Measurements from ENCODE around the gene MEA1.

The MEA1 gene

GRCh38 chr6:43037706-43038105 is 24.0 kb upstream of the MEA1 start:
- no peak for FAIRE-seq

GRCh38 chr6:43037197-43037596 is 23.5 kb upstream of the MEA1 start:
- FAIRE-seq = no peak

- no peak for FAIRE-seq
These were observed 23.0 kb upstream of the MEA1 start for GRCh38 chr6:43036712-43037111.

- FAIRE-seq = no peak
These were observed 21.9 kb upstream of the MEA1 start for GRCh38 chr6:43035495-43036194.

GRCh38 chr6:43034190-43034525 is 20.4 kb upstream of the MEA1 start:
- FAIRE-seq = no peak

- no peak for FAIRE-seq
These were observed 19.9 kb upstream of the MEA1 start for GRCh38 chr6:43033496-43034189.

GRCh38 chr6:43032326-43032725 is 18.6 kb upstream of the MEA1 start:
- FAIRE-seq = no peak

GRCh38 chr6:43029120-43029519 is 15.4 kb upstream of the MEA1 start:
- no peak for FAIRE-seq

- FAIRE-seq = no peak
These were observed 12.6 kb upstream of the MEA1 start for GRCh38 chr6:43026365-43026764.

GRCh38 chr6:43024436-43024835 is 10.7 kb upstream of the MEA1 start:
- no peak for FAIRE-seq

- no peak for FAIRE-seq
These were observed 7.7 kb upstream of the MEA1 start, which contains the start of gene RRP36 for GRCh38 chr6:43021270-43022047. RRP36 (plus strand) TSS chr6:43021623; CDS start chr6:43021655, 32 bp downstream.

- FAIRE-seq = no peak
These were observed 7.1 kb upstream of the MEA1 start for GRCh38 chr6:43020847-43021246.

- no peak for FAIRE-seq
These were observed 6.4 kb upstream of the MEA1 start for GRCh38 chr6:43020052-43020705.

GRCh38 chr6:43019152-43019551 is 5.4 kb upstream of the MEA1 start:
- no peak for FAIRE-seq

GRCh38 chr6:43016943-43017334 is 3.2 kb upstream of the MEA1 start:
- FAIRE-seq = no peak

- FAIRE-seq = no peak
These were observed 2.6 kb upstream of the MEA1 start for GRCh38 chr6:43016176-43016942.

- FAIRE-seq = no peak
These were observed 726 bp upstream of the MEA1 start for GRCh38 chr6:43014434-43014909.

- no peak for FAIRE-seq
These were observed 476 bp downstream of the MEA1 start for GRCh38 chr6:43013097-43013842.

- FAIRE-seq = no peak
These were observed 1.4 kb downstream of the MEA1 start for GRCh38 chr6:43012364-43012763.

- FAIRE-seq = no peak
These were observed 2.5 kb downstream of the MEA1 start for GRCh38 chr6:43011207-43011606.

GRCh38 chr6:43009124-43009523 is 4.6 kb downstream of the MEA1 start:
- FAIRE-seq = no peak

GRCh38 chr6:43007126-43007525 is 6.6 kb downstream of the MEA1 start:
- no peak for FAIRE-seq
